CD4-positive, alpha-beta T cell (primary cell): Measurements from ENCODE around the gene HECW1. TPM values are rescaled to one million over a fixed set of nuclear protein-coding genes. Genes with fewer than 3 reads are reported as not detected.

Experiments
- ATAC-seq: fragments of 200-7000 bp; cut with Tn5 transposase; one replicate; pipeline ENCODE4 v1.10.0; 2022; ENCODE audit warnings: mild to moderate bottlenecking; ENCODE audit not compliant: poor library complexity
- CTCF ChIA-PET: fragments of 350-600 bp; sonication (Branson Sonifier 250); formaldehyde crosslinking; loops from one replicate; lab custom pipeline; 2021; ENCODE audit warnings: antibody characterized with exemption, inconsistent platforms; lab: Charles Lee
- POLR2A ChIA-PET: fragments of 350-600 bp; sonication (Branson Sonifier 250); formaldehyde crosslinking; loops from one replicate; lab custom pipeline; 2021; ENCODE audit warnings: antibody characterized with exemption, inconsistent platforms; lab: Charles Lee
- DNase-seq, 14 experiments: peaks; one replicate each; pipeline ENCODE4 v3.0.0-alpha.2; 2013 to 2020; ENCODE audit warnings: mixed read lengths in 2 of 14
- H3K27ac ChIP-seq, 2 donors: one replicate each; pipeline versions ENCODE4 v1.5.1 to v1.7.0; 2013; ENCODE audit warnings: low read length in 2 of 2, low read depth in 1 of 2, mild to moderate bottlenecking in 1 of 2
- H3K27me3 ChIP-seq, 2 experiments: 1 replicate in 1 of 2; 2 replicates in 1 of 2; pipeline versions ENCODE4 v1.6.1 to v1.7.0; 2013; ENCODE audit warnings: low read length in 2 of 2, control low read depth in 1 of 2, mild to moderate bottlenecking in 1 of 2, moderate library complexity in 1 of 2; ENCODE audit not compliant: insufficient read depth in 2 of 2, control insufficient read depth in 1 of 2
- H3K36me3 ChIP-seq: one replicate; pipeline ENCODE4 v1.6.1; 2013; ENCODE audit warnings: low read length, control low read depth; ENCODE audit not compliant: insufficient read depth
- H3K4me1 ChIP-seq: one replicate; pipeline ENCODE4 v1.6.1; 2013; ENCODE audit warnings: low read length, control low read depth; ENCODE audit not compliant: insufficient read depth
- H3K4me3 ChIP-seq: one replicate; pipeline ENCODE4 v1.5.1; 2013; ENCODE audit warnings: mild to moderate bottlenecking, low read length, moderate library complexity
- H3K9me3 ChIP-seq, 2 experiments: 1 replicate in 1 of 2; 2 replicates in 1 of 2; pipeline versions ENCODE4 v1.6.1 to v1.7.0; 2013; ENCODE audit warnings: low read length in 2 of 2, mild to moderate bottlenecking in 2 of 2, control low read depth in 1 of 2, moderate library complexity in 1 of 2; ENCODE audit not compliant: control insufficient read depth in 1 of 2, insufficient read depth in 1 of 2
- H3K27ac Mint-ChIP-seq: one replicate; pipeline ENCODE4 v1.8.0; 2020; ENCODE audit warnings: mixed read lengths
- H3K27me3 Mint-ChIP-seq: one replicate; pipeline ENCODE4 v1.8.0; 2021; ENCODE audit warnings: mixed read lengths
- H3K36me3 Mint-ChIP-seq: one replicate; pipeline ENCODE4 v1.8.0; 2021; ENCODE audit warnings: low read depth, mixed read lengths
- H3K4me1 Mint-ChIP-seq: one replicate; pipeline ENCODE4 v1.8.0; 2021; ENCODE audit warnings: low read depth, mixed read lengths
- H3K4me3 Mint-ChIP-seq: one replicate; pipeline ENCODE4 v1.8.0; 2020; ENCODE audit warnings: mild to moderate bottlenecking, mixed read lengths
- H3K9me3 Mint-ChIP-seq: one replicate; pipeline ENCODE4 v1.8.0; 2020; ENCODE audit warnings: mixed read lengths
- CTCF ChIP-seq: fragments of 200-600 bp; IDR thresholded peaks from one replicate; pipeline ENCODE4 v1.8.0; 2022; ENCODE audit warnings: antibody characterized with exemption, mild to moderate bottlenecking
- intact Hi-C, 2 experiments: fragments of 100-400 bp; cut with DNase I in 1 of 2; cut with micrococcal nuclease in 1 of 2; formaldehyde crosslinking; loops; one replicate each; pipeline versions ENCODE4 v1.15.1 to v1.9.0; 2023 to 2025; cut with DNase I, micrococcal nuclease
- total RNA-seq, 174 experiments: library from RNA in 2 of 174; stranded (reverse) in 2 of 174; gene quantifications; one replicate each; pipeline ENCODE4 v1.2.3 and lab custom pipeline; 2021 to 2026

The HECW1 gene
- total RNA-seq, 2 experiments from 2014 or later: not detected

- Histone ChIP-seq H3K9me3 (peaks cover 0 to 5% of the 10 kb centered on the region in 2 experiments), H3K27me3 (no peaks in the 10 kb centered on the region), H3K36me3 (no peaks in the 10 kb centered on the region), H3K4me1 (no peaks in the 10 kb centered on the region), H3K27ac (no peak overlapping the region), H3K4me3 (no peak overlapping the region)
- Mint-ChIP-seq H3K27me3 (peaks cover 8% of the 10 kb centered on the region), H3K36me3 (no peaks in the 10 kb centered on the region), H3K27ac (no peak overlapping the region), H3K4me3 (no peak overlapping the region), H3K9me3 (no peaks in the 10 kb centered on the region), H3K4me1 (peaks cover 21% of the 10 kb centered on the region)
- ChIA-PET CTCF (no interaction called here), POLR2A (no interaction called here)
- no peak for TF ChIP-seq CTCF
- ATAC-seq (no peak), DNase-seq (peak in 1 of 14 experiments; percentile 10)
- intact Hi-C loops: no loop called here
Observed at GRCh38 chr7:43303740-43304241, 191.3 kb downstream of the HECW1 start.

- H3K4me3 ChIP-seq: no peak overlapping the region
- Mint-ChIP-seq H3K27me3 (no peaks in the 10 kb centered on the region), H3K36me3 (no peaks in the 10 kb centered on the region), H3K4me1 (peaks cover 21% of the 10 kb centered on the region), H3K4me3 (no peak overlapping the region), H3K9me3 (no peaks in the 10 kb centered on the region), H3K27ac (no peak overlapping the region)
- no peak overlapping the region for H3K27ac ChIP-seq
- no peaks in the 10 kb centered on the region for H3K4me1 ChIP-seq
- no peak for ATAC-seq
- ChIA-PET POLR2A (no interaction called here), CTCF (no interaction called here)
- TF ChIP-seq CTCF: no peak
- H3K27me3 ChIP-seq: no peaks in the 10 kb centered on the region
- no peak for DNase-seq
- intact Hi-C loops: no loop called here
- peaks cover 0 to 5% of the 10 kb centered on the region in 2 experiments for H3K9me3 ChIP-seq
- H3K36me3 ChIP-seq: no peaks in the 10 kb centered on the region
Observed at GRCh38 chr7:43306404-43306803, 194.0 kb downstream of the HECW1 start.

GRCh38 chr7:43307522-43307921 lies 195.1 kb downstream of the HECW1 start:
- no peak for TF ChIP-seq CTCF
- no peaks in the 10 kb centered on the region for H3K4me1 ChIP-seq
- Mint-ChIP-seq H3K4me3 (no peak overlapping the region), H3K27me3 (no peaks in the 10 kb centered on the region), H3K27ac (no peak overlapping the region), H3K9me3 (no peaks in the 10 kb centered on the region), H3K36me3 (no peaks in the 10 kb centered on the region), H3K4me1 (peaks cover 21% of the 10 kb centered on the region)
- no peak overlapping the region for H3K27ac ChIP-seq
- CTCF ChIA-PET: no interaction called here
- no peaks in the 10 kb centered on the region for H3K9me3 ChIP-seq
- ATAC-seq (no peak), DNase-seq (no peak)
- H3K27me3 ChIP-seq: no peaks in the 10 kb centered on the region
- intact Hi-C loops: no loop called here
- no peak overlapping the region for H3K4me3 ChIP-seq
- POLR2A ChIA-PET: no interaction called here
- no peaks in the 10 kb centered on the region for H3K36me3 ChIP-seq
